Measurements from ENCODE around the gene SLC9A6.
A peak's percentile ranks its signal among the peaks of the same experiment; 100 is the strongest.

The SLC9A6 gene

GRCh38 chrX:135975421-135975820 is 9.8 kb upstream of the SLC9A6 start:
- H3K4me3 ChIP-seq: no peak overlapping the region
- TF ChIP-seq CTCF (IDR thresholded peaks at IDR 0.05): no peak
- no peak for DNase-seq (ENCODE audit: low spot score)
- no peak overlapping the region for H3K27ac ChIP-seq

GRCh38 chrX:135977611-135978010 is 7.6 kb upstream of the SLC9A6 start:
- no peak for DNase-seq (ENCODE audit: low spot score)
- TF ChIP-seq CTCF (IDR thresholded peaks at IDR 0.05): no peak
- Histone ChIP-seq H3K4me3 (no peak overlapping the region), H3K27ac (no peak overlapping the region)

GRCh38 chrX:135981010-135981409 is 4.2 kb upstream of the SLC9A6 start:
- Histone ChIP-seq H3K4me3 (no peak overlapping the region), H3K27ac (no peak overlapping the region)
- no peak for TF ChIP-seq CTCF (IDR thresholded peaks at IDR 0.05)
- no peak for DNase-seq (ENCODE audit: low spot score)

- TF ChIP-seq CTCF (IDR thresholded peaks at IDR 0.05): no peak
- no peak for DNase-seq (ENCODE audit: low spot score)
- no peak overlapping the region for H3K27ac ChIP-seq
- no peak overlapping the region for H3K4me3 ChIP-seq
These were observed 3.6 kb upstream of the SLC9A6 start for GRCh38 chrX:135981668-135982067.

GRCh38 chrX:135982860-135983259 is 2.4 kb upstream of the SLC9A6 start:
- TF ChIP-seq CTCF (IDR thresholded peaks at IDR 0.05): no peak
- no peak overlapping the region for H3K4me3 ChIP-seq
- no peak for DNase-seq (ENCODE audit: low spot score)
- H3K27ac ChIP-seq: no peak overlapping the region

GRCh38 chrX:135984256-135984655 is 979 bp upstream of the SLC9A6 start:
- H3K4me3 ChIP-seq: peak overlapping the region; percentile 80
- no peak for TF ChIP-seq CTCF (IDR thresholded peaks at IDR 0.05)
- DNase-seq (ENCODE audit: low spot score): no peak
- H3K27ac ChIP-seq: no peak overlapping the region

GRCh38 chrX:135984791-135985156 is 461 bp upstream of the SLC9A6 start:
- no peak for TF ChIP-seq CTCF (IDR thresholded peaks at IDR 0.05)
- no peak for DNase-seq (ENCODE audit: low spot score)
- H3K27ac ChIP-seq: peak overlapping the region; percentile 67 to 87
- peak overlapping the region; percentile 80 for H3K4me3 ChIP-seq
